ENCODE results near the gene ALS2CL.

DNA sequence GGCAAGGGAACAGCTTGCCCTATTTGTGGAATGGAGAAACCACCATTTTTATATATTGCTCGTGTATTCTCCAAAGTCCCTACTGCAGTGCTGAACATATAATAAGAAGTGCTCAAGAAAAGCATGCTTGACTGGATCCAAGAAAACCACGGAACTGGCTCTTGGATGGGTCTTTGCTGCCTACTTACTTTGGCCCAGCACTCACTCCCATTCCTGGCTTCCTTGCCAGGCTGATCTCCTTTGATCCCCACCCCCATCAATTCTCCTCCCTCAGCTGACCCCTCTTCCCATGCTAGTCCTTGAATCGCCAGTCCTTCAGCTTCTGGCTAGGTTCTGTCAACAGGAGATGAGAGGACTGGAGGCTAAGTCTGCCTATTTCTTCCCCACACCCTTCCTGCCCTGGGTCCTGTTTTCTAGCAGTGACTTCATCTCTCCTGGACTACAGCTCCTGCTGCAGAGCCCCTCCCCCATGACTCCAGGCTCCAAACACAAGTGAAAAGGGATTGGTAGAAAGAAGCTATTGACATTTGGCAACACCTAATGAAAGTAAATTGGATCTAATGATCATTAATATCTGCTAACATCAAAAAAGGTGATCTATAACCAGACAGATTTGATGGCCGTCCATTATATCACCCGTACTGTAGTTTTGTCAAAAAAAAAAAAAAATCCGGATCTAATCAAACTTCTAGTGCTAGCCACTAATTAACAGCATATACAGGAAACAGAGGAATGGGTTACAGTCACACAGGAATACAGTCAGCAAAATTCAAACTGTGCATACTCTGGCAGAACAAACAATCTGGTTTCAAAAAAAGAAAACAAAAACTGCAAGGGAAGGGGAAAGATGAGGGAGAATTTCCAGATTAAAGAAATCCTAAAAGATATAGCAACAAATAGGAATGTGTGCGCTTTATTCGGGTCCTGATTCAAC lies 73.4 kb downstream of the ALS2CL start:
- TF ChIP-seq EZH2 (IDR thresholded peaks at IDR 0.05; ENCODE audit: insufficient read depth, poor library complexity, severe bottlenecking) (no peak), EZH2phosphoT487 (IDR thresholded peaks at IDR 0.05; ENCODE audit: insufficient read depth, low read depth) (no peak)

Data from GM23248 (cell line).